ENCODE measurements around the gene PKD1L1.

- TF ChIP-seq CTCF (IDR thresholded peaks at IDR 0.05), result no peak
- TF ChIP-seq POLR2A (IDR thresholded peaks at IDR 0.05), result no peak
Observed at GRCh38 chr7:47992446-47992845, 44.2 kb upstream of the PKD1L1 start.

Measured in adrenal gland (tissue), 5 donors.